CD4-positive, alpha-beta T cell (primary cell): ENCODE results near the gene RASL10A. TPM values are rescaled to one million over a fixed set of nuclear protein-coding genes. Genes with fewer than 3 reads are reported as not detected.

ENCODE experiments used
- ATAC-seq: fragments of 200-7000 bp; cut with Tn5 transposase; one replicate; pipeline ENCODE4 v1.10.0; 2022; ENCODE audit warnings: mild to moderate bottlenecking; ENCODE audit not compliant: poor library complexity
- CTCF ChIA-PET: fragments of 350-600 bp; sonication (Branson Sonifier 250); formaldehyde crosslinking; loops from one replicate; lab custom pipeline; 2021; ENCODE audit warnings: antibody characterized with exemption, inconsistent platforms; lab: Charles Lee
- POLR2A ChIA-PET: fragments of 350-600 bp; sonication (Branson Sonifier 250); formaldehyde crosslinking; loops from one replicate; lab custom pipeline; 2021; ENCODE audit warnings: antibody characterized with exemption, inconsistent platforms; lab: Charles Lee
- DNase-seq, 14 experiments: peaks; one replicate each; pipeline ENCODE4 v3.0.0-alpha.2; 2013 to 2020; ENCODE audit warnings: mixed read lengths in 2 of 14
- H3K27ac ChIP-seq, 2 donors: one replicate each; pipeline versions ENCODE4 v1.5.1 to v1.7.0; 2013; ENCODE audit warnings: low read length in 2 of 2, low read depth in 1 of 2, mild to moderate bottlenecking in 1 of 2
- H3K27me3 ChIP-seq, 2 experiments: 1 replicate in 1 of 2; 2 replicates in 1 of 2; pipeline versions ENCODE4 v1.6.1 to v1.7.0; 2013; ENCODE audit warnings: low read length in 2 of 2, control low read depth in 1 of 2, mild to moderate bottlenecking in 1 of 2, moderate library complexity in 1 of 2; ENCODE audit not compliant: insufficient read depth in 2 of 2, control insufficient read depth in 1 of 2
- H3K36me3 ChIP-seq: one replicate; pipeline ENCODE4 v1.6.1; 2013; ENCODE audit warnings: low read length, control low read depth; ENCODE audit not compliant: insufficient read depth
- H3K4me1 ChIP-seq: one replicate; pipeline ENCODE4 v1.6.1; 2013; ENCODE audit warnings: low read length, control low read depth; ENCODE audit not compliant: insufficient read depth
- H3K4me3 ChIP-seq: one replicate; pipeline ENCODE4 v1.5.1; 2013; ENCODE audit warnings: mild to moderate bottlenecking, low read length, moderate library complexity
- H3K9me3 ChIP-seq, 2 experiments: 1 replicate in 1 of 2; 2 replicates in 1 of 2; pipeline versions ENCODE4 v1.6.1 to v1.7.0; 2013; ENCODE audit warnings: low read length in 2 of 2, mild to moderate bottlenecking in 2 of 2, control low read depth in 1 of 2, moderate library complexity in 1 of 2; ENCODE audit not compliant: control insufficient read depth in 1 of 2, insufficient read depth in 1 of 2
- H3K27ac Mint-ChIP-seq: one replicate; pipeline ENCODE4 v1.8.0; 2020; ENCODE audit warnings: mixed read lengths
- H3K27me3 Mint-ChIP-seq: one replicate; pipeline ENCODE4 v1.8.0; 2021; ENCODE audit warnings: mixed read lengths
- H3K36me3 Mint-ChIP-seq: one replicate; pipeline ENCODE4 v1.8.0; 2021; ENCODE audit warnings: low read depth, mixed read lengths
- H3K4me1 Mint-ChIP-seq: one replicate; pipeline ENCODE4 v1.8.0; 2021; ENCODE audit warnings: low read depth, mixed read lengths
- H3K4me3 Mint-ChIP-seq: one replicate; pipeline ENCODE4 v1.8.0; 2020; ENCODE audit warnings: mild to moderate bottlenecking, mixed read lengths
- H3K9me3 Mint-ChIP-seq: one replicate; pipeline ENCODE4 v1.8.0; 2020; ENCODE audit warnings: mixed read lengths
- CTCF ChIP-seq: fragments of 200-600 bp; IDR thresholded peaks from one replicate; pipeline ENCODE4 v1.8.0; 2022; ENCODE audit warnings: antibody characterized with exemption, mild to moderate bottlenecking
- intact Hi-C, 2 experiments: fragments of 100-400 bp; cut with DNase I in 1 of 2; cut with micrococcal nuclease in 1 of 2; formaldehyde crosslinking; loops; one replicate each; pipeline versions ENCODE4 v1.15.1 to v1.9.0; 2023 to 2025; cut with DNase I, micrococcal nuclease
- total RNA-seq, 174 experiments: library from RNA in 2 of 174; stranded (reverse) in 2 of 174; gene quantifications; one replicate each; pipeline ENCODE4 v1.2.3 and lab custom pipeline; 2021 to 2026

RASL10A gene
- total RNA-seq, 2 experiments from 2014 or later, result 0.30 to 0.36 TPM

- H3K4me3 Mint-ChIP-seq, result no peak overlapping the region
- DNase-seq (no peak), ATAC-seq (no peak)
- Histone ChIP-seq H3K9me3 (no peaks in the 10 kb centered on the region), H3K27me3 (no peaks in the 10 kb centered on the region), H3K36me3 (peaks cover 80% of the 10 kb centered on the region), H3K4me1 (no peaks in the 10 kb centered on the region), H3K4me3 (no peak overlapping the region), H3K27ac (no peak overlapping the region)
- H3K4me1 Mint-ChIP-seq, result no peaks in the 10 kb centered on the region
- ChIA-PET CTCF (no interaction called here), POLR2A (no interaction called here)
- H3K27me3 Mint-ChIP-seq, result no peaks in the 10 kb centered on the region
- no peak overlapping the region for H3K27ac Mint-ChIP-seq
- TF ChIP-seq CTCF, result no peak
- intact Hi-C loops, result no loop called here
- no peaks in the 10 kb centered on the region for H3K9me3 Mint-ChIP-seq
- peaks cover 95% of the 10 kb centered on the region for H3K36me3 Mint-ChIP-seq
These were observed 25.1 kb upstream of the RASL10A start for GRCh38 chr22:29340566-29340965.

- no peak overlapping the region for H3K27ac Mint-ChIP-seq
- POLR2A ChIA-PET, result no interaction called here
- no peaks in the 10 kb centered on the region for H3K9me3 Mint-ChIP-seq
These were observed 24.1 kb upstream of the RASL10A start for GRCh38 chr22:29339381-29340235.

GRCh38 chr22:29338398-29338797 is 22.9 kb upstream of the RASL10A start:
- Mint-ChIP-seq H3K4me1 (no peaks in the 10 kb centered on the region), H3K9me3 (no peaks in the 10 kb centered on the region), H3K27me3 (no peaks in the 10 kb centered on the region), H3K27ac (no peak overlapping the region), H3K4me3 (no peak overlapping the region), H3K36me3 (peaks cover 91% of the 10 kb centered on the region)
- Histone ChIP-seq H3K27ac (no peak overlapping the region), H3K36me3 (peaks cover 82% of the 10 kb centered on the region), H3K9me3 (no peaks in the 10 kb centered on the region), H3K4me3 (no peak overlapping the region), H3K4me1 (no peaks in the 10 kb centered on the region), H3K27me3 (no peaks in the 10 kb centered on the region)
- ATAC-seq (no peak), DNase-seq (no peak)
- POLR2A ChIA-PET, result no interaction called here
- intact Hi-C loops, result no loop called here
- TF ChIP-seq CTCF, result no peak
- CTCF ChIA-PET, result no interaction called here

More at GRCh38 chr22:29339381-29340235, 24.1 kb upstream of the RASL10A start:
- no peaks in the 10 kb centered on the region for H3K27me3 ChIP-seq
- CTCF ChIA-PET, result no interaction called here
- no peaks in the 10 kb centered on the region for H3K4me1 Mint-ChIP-seq
- H3K9me3 ChIP-seq, result no peaks in the 10 kb centered on the region
- H3K4me3 Mint-ChIP-seq, result no peak overlapping the region
- peaks cover 95% of the 10 kb centered on the region for H3K36me3 Mint-ChIP-seq
- H3K4me1 ChIP-seq, result no peaks in the 10 kb centered on the region
- intact Hi-C loops, result no loop called here
- no peak for TF ChIP-seq CTCF
- no peak overlapping the region for H3K4me3 ChIP-seq
- H3K36me3 ChIP-seq, result peaks cover 83% of the 10 kb centered on the region
- no peak overlapping the region for H3K27ac ChIP-seq
- no peak for ATAC-seq
- no peak for DNase-seq
- no peaks in the 10 kb centered on the region for H3K27me3 Mint-ChIP-seq
